Neuronal stem cell (in vitro differentiated cells): ENCODE results near the gene GOLGA6L2.

Experiments used
- DNase-seq: peaks from one replicate; pipeline ENCODE4 v3.0.0-alpha.2; 2013; ENCODE audit warnings: low spot score
- H2AFZ ChIP-seq: one replicate; pipeline ENCODE4 v1.6.1; 2013; ENCODE audit warnings: mild to moderate bottlenecking, low read length, inconsistent platforms
- H2AK5ac ChIP-seq: 2 replicates; pipeline ENCODE4 v1.6.1; 2013; ENCODE audit warnings: low read depth, mild to moderate bottlenecking, inconsistent platforms, low read length, moderate library complexity, mixed read lengths
- H2BK120ac ChIP-seq: 2 replicates; pipeline ENCODE4 v1.6.1; 2013; ENCODE audit warnings: low read depth, mild to moderate bottlenecking, inconsistent platforms, low read length, moderate library complexity, mixed read lengths
- H2BK12ac ChIP-seq: one replicate; pipeline ENCODE4 v1.6.1; 2013; ENCODE audit warnings: low read length, inconsistent platforms
- H2BK15ac ChIP-seq: 2 replicates; pipeline ENCODE4 v1.6.1; 2013; ENCODE audit warnings: mild to moderate bottlenecking, low read length, inconsistent platforms, mixed read lengths
- H2BK5ac ChIP-seq: one replicate; pipeline ENCODE4 v1.6.1; 2013; ENCODE audit warnings: inconsistent platforms, mild to moderate bottlenecking, low read length, moderate library complexity
- H3K14ac ChIP-seq: one replicate; pipeline ENCODE4 v1.6.1; 2013; ENCODE audit warnings: low read length, inconsistent platforms
- H3K18ac ChIP-seq: 2 replicates; pipeline ENCODE4 v1.6.1; 2013; ENCODE audit warnings: low read length, inconsistent platforms
- H3K23ac ChIP-seq: 2 replicates; pipeline ENCODE4 v1.6.1; 2013; ENCODE audit warnings: low read depth, mild to moderate bottlenecking, mixed read lengths, low read length, inconsistent platforms; ENCODE audit not compliant: poor library complexity
- H3K27ac ChIP-seq: replicated peaks from 3 replicates; pipeline ENCODE4 v1.5.1; 2013; ENCODE audit warnings: low read length, inconsistent platforms
- H3K27me3 ChIP-seq, 3 experiments: 2 replicates each; pipeline ENCODE4 v1.6.1; 2013; ENCODE audit warnings: low read length in 3 of 3, mild to moderate bottlenecking in 2 of 3, inconsistent platforms in 1 of 3, low read depth in 1 of 3, mixed read lengths in 1 of 3, moderate library complexity in 1 of 3; ENCODE audit not compliant: control insufficient read depth in 3 of 3, insufficient read depth in 3 of 3
- H3K36me3 ChIP-seq, 2 donors: replicated peaks in 1 of 2; 2 replicates each; pipeline ENCODE4 v1.6.1; 2013; ENCODE audit warnings: low read length in 2 of 2; ENCODE audit not compliant: control insufficient read depth in 2 of 2, insufficient read depth in 2 of 2
- H3K4ac ChIP-seq: 2 replicates; pipeline ENCODE4 v1.6.1; 2013; ENCODE audit warnings: inconsistent platforms, mild to moderate bottlenecking, low read length, moderate library complexity
- H3K4me1 ChIP-seq, 2 donors: 1 replicate in 1 of 2; 2 replicates in 1 of 2; pipeline ENCODE4 v1.6.1; 2013; ENCODE audit warnings: low read length in 2 of 2, low read depth in 1 of 2; ENCODE audit not compliant: control insufficient read depth in 2 of 2, insufficient read depth in 1 of 2
- H3K4me2 ChIP-seq: one replicate; pipeline ENCODE4 v1.6.1; 2013; ENCODE audit warnings: mild to moderate bottlenecking, low read length, inconsistent platforms; ENCODE audit not compliant: insufficient read depth, poor library complexity, severe bottlenecking
- H3K4me3 ChIP-seq, 2 donors: 2 replicates each; pipeline ENCODE4 v1.5.1; 2013; ENCODE audit warnings: low read length in 2 of 2, mild to moderate bottlenecking in 2 of 2, inconsistent platforms in 1 of 2, moderate library complexity in 1 of 2
- H3K79me1 ChIP-seq: one replicate; pipeline ENCODE4 v1.6.1; 2013; ENCODE audit warnings: low read depth, mild to moderate bottlenecking, inconsistent platforms, low read length, moderate library complexity
- H3K9ac ChIP-seq: one replicate; pipeline ENCODE4 v1.6.1; 2013; ENCODE audit warnings: mild to moderate bottlenecking, low read depth, low read length, inconsistent platforms; ENCODE audit not compliant: poor library complexity
- H3K9me3 ChIP-seq, 2 donors: replicated peaks in 1 of 2; 2 replicates each; pipeline versions ENCODE3 to v1.6.1; 2013; ENCODE audit warnings: low read length in 2 of 2, mild to moderate bottlenecking in 2 of 2, inconsistent platforms in 1 of 2, low read depth in 1 of 2, mixed read lengths in 1 of 2, moderate library complexity in 1 of 2; ENCODE audit not compliant: control insufficient read depth in 2 of 2, insufficient read depth in 1 of 2
- H4K8ac ChIP-seq: one replicate; pipeline ENCODE4 v1.6.1; 2013; ENCODE audit warnings: low read depth, mild to moderate bottlenecking, inconsistent platforms, low read length, moderate library complexity
- H4K91ac ChIP-seq: one replicate; pipeline ENCODE4 v1.6.1; 2013; ENCODE audit warnings: low read length, low read depth, mild to moderate bottlenecking, inconsistent platforms; ENCODE audit not compliant: poor library complexity
- WGBS, 2 donors: extraction: QIAGEN DNeasy Blood & Tissue Kit; methylation state at CpG; one replicate each; pipeline ENCODE4 v1.1.7; 2013; ENCODE audit warnings: missing lambda C conversion rate in 2 of 2, mixed read lengths in 1 of 2; ENCODE audit not compliant: insufficient read length in 2 of 2, insufficient replicate concordance in 1 of 2; ENCODE audit errors: extremely low coverage in 2 of 2; 5-methylcytosine and 5-hydroxymethylcytosine counted together

The GOLGA6L2 gene

GRCh38 chr15:23422099-23422945, 24.7 kb downstream of the GOLGA6L2 start:
- no peak for DNase-seq
- H4K8ac ChIP-seq = no peak overlapping the region
- H3K36me3 ChIP-seq = no peaks in the 10 kb centered on the region
- no peak overlapping the region for H4K91ac ChIP-seq
- no peak overlapping the region for H3K9ac ChIP-seq
- no peaks in the 10 kb centered on the region for H3K4me1 ChIP-seq
- no peak overlapping the region for H3K14ac ChIP-seq
- no peak overlapping the region for H2BK15ac ChIP-seq
- no peak overlapping the region for H2BK12ac ChIP-seq
- H3K79me1 ChIP-seq = no peaks in the 10 kb centered on the region
- H2AFZ ChIP-seq = no peak overlapping the region
- H3K4ac ChIP-seq = no peak overlapping the region
- WGBS, 2 donors = no CpG with 5 or more reads among the region's 18 CpGs
- no peak overlapping the region for H3K23ac ChIP-seq
- H2AK5ac ChIP-seq = no peak overlapping the region
- H3K18ac ChIP-seq = no peak overlapping the region
- H3K27ac ChIP-seq = no peak overlapping the region
- H3K4me2 ChIP-seq = no peak overlapping the region
- H3K9me3 ChIP-seq = peaks cover 0 to 6% of the 10 kb centered on the region in 2 donors
- no peak overlapping the region for H2BK5ac ChIP-seq
- no peak overlapping the region for H3K4me3 ChIP-seq
- H3K27me3 ChIP-seq = no peaks in the 10 kb centered on the region
- H2BK120ac ChIP-seq = no peak overlapping the region

GRCh38 chr15:23420806-23421575, 26.1 kb downstream of the GOLGA6L2 start:
- Histone ChIP-seq H3K27me3 (no peaks in the 10 kb centered on the region), H2BK5ac (no peak overlapping the region), H2BK120ac (no peak overlapping the region), H3K79me1 (no peaks in the 10 kb centered on the region), H3K4me3 (no peak overlapping the region), H2AFZ (peak overlapping the region; percentile 18), H3K23ac (no peak overlapping the region), H3K14ac (peak overlapping the region; percentile 94), H4K91ac (no peak overlapping the region), H4K8ac (no peak overlapping the region), H3K9ac (no peak overlapping the region), H3K9me3 (peaks cover 0 to 6% of the 10 kb centered on the region in 2 donors), H3K27ac (no peak overlapping the region), H3K36me3 (no peaks in the 10 kb centered on the region), H3K4ac (no peak overlapping the region), H3K4me2 (no peak overlapping the region), H2BK12ac (no peak overlapping the region), H3K18ac (no peak overlapping the region), H2BK15ac (no peak overlapping the region), H2AK5ac (no peak overlapping the region), H3K4me1 (no peaks in the 10 kb centered on the region)
- DNase-seq = no peak
- WGBS, 2 donors = no CpG with 5 or more reads among the region's 16 CpGs

GRCh38 chr15:23416349-23417276, 30.4 kb downstream of the GOLGA6L2 start:
- Histone ChIP-seq H3K4me2 (no peak overlapping the region), H3K4me1 (no peaks in the 10 kb centered on the region), H2BK12ac (no peak overlapping the region), H3K4ac (no peak overlapping the region), H3K9me3 (peaks cover 0 to 1% of the 10 kb centered on the region in 2 donors), H2BK120ac (no peak overlapping the region), H3K36me3 (no peaks in the 10 kb centered on the region), H4K91ac (no peak overlapping the region), H3K27me3 (no peaks in the 10 kb centered on the region), H2AFZ (no peak overlapping the region), H2BK15ac (no peak overlapping the region), H3K79me1 (no peaks in the 10 kb centered on the region), H3K14ac (no peak overlapping the region), H3K9ac (no peak overlapping the region), H3K27ac (no peak overlapping the region), H2AK5ac (no peak overlapping the region), H3K18ac (no peak overlapping the region), H4K8ac (no peak overlapping the region), H2BK5ac (no peak overlapping the region), H3K4me3 (no peak overlapping the region), H3K23ac (no peak overlapping the region)
- no CpG with 5 or more reads among the region's 43 CpGs for WGBS, 2 donors
- no peak for DNase-seq
